SK-N-SH (cell line): ENCODE data around the gene BTN3A1.

ENCODE experiments used
- ELF1 ChIP-seq: IDR thresholded peaks from 2 replicates; pipeline ENCODE4 v1.4.0; 2012
- EZH2phosphoT487 ChIP-seq: fragments of 200-600 bp; sonication (generic); IDR thresholded peaks from 2 replicates; pipeline ENCODE4 v1.6.1; 2017; ENCODE audit warnings: low read depth, mixed run types, mild to moderate bottlenecking, antibody characterized with exemption, moderate library complexity, borderline replicate concordance
- GATA2 ChIP-seq: sonication (generic); formaldehyde crosslinking; IDR thresholded peaks from 2 replicates; pipeline ENCODE4 v1.5.0; 2020; ENCODE audit warnings: mild to moderate bottlenecking, missing genetic modification reagents
- YY1 ChIP-seq: IDR thresholded peaks from 2 replicates; pipeline ENCODE4 v1.4.0; 2012; ENCODE audit warnings: low read depth, mild to moderate bottlenecking
- TF ChIP-seq, protein P1 (sequence below): IDR thresholded peaks from 2 replicates; pipeline ENCODE4 v1.6.1; 2012; ENCODE audit warnings: mild to moderate bottlenecking, low read depth, low read length, moderate library complexity
- TF ChIP-seq, protein P2 (sequence below): fragments of 200-600 bp; sonication (generic); IDR thresholded peaks from 2 replicates; pipeline ENCODE4 v1.6.1; 2017; ENCODE audit warnings: antibody characterized with exemption, mild to moderate bottlenecking, moderate library complexity
- TF ChIP-seq, protein P3 (sequence below): fragments of 150-350 bp; IDR thresholded peaks from 2 replicates; pipeline ENCODE4 v1.6.1; 2017; ENCODE audit warnings: antibody characterized with exemption, low read length, low read depth, borderline replicate concordance

DNA sequence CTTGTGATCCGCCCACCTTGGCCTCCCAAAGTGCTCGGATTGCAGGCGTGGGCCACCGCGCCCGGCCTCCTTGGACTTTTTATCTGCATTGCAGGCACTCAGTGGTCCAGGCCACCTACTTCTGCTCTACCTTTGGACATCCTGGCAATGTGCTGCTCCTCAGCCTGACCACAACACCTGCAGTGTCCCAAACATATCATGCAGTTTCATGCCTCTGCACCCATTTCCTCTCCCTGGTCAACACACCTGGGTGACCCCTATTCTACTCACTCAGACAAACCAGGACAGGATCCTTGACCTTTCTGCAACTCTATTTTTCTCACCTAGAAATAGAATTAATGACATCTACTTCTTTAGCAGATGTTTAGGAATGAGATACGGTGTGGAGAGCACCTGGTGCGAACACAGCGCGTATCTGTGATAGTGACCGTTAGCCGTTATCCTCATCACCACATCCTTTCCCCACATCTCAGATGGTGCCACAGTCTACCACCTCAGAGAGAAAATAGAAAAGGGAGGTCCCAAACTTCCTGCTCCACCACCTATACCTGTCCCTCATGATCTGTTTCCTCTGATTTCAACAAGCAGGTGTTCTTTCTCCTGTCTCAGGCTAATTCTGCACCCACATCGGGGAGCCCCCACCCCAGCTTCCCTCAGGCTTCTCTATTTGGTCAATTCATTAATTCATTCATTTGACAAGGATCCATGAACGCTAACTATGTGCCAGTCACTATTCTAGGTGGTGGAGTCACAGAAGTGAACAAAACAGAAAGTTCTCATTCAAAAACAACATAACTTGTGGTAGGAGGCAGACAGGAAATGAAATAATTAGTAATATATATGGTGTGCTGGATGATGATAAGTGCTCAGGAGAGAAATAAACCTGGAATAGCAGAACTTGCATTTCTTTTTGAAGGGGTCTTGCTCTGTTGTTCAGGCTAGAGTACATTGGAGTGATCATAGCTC is 41.3 kb upstream of the BTN3A1 start:
- TF ChIP-seq, protein P1, sequence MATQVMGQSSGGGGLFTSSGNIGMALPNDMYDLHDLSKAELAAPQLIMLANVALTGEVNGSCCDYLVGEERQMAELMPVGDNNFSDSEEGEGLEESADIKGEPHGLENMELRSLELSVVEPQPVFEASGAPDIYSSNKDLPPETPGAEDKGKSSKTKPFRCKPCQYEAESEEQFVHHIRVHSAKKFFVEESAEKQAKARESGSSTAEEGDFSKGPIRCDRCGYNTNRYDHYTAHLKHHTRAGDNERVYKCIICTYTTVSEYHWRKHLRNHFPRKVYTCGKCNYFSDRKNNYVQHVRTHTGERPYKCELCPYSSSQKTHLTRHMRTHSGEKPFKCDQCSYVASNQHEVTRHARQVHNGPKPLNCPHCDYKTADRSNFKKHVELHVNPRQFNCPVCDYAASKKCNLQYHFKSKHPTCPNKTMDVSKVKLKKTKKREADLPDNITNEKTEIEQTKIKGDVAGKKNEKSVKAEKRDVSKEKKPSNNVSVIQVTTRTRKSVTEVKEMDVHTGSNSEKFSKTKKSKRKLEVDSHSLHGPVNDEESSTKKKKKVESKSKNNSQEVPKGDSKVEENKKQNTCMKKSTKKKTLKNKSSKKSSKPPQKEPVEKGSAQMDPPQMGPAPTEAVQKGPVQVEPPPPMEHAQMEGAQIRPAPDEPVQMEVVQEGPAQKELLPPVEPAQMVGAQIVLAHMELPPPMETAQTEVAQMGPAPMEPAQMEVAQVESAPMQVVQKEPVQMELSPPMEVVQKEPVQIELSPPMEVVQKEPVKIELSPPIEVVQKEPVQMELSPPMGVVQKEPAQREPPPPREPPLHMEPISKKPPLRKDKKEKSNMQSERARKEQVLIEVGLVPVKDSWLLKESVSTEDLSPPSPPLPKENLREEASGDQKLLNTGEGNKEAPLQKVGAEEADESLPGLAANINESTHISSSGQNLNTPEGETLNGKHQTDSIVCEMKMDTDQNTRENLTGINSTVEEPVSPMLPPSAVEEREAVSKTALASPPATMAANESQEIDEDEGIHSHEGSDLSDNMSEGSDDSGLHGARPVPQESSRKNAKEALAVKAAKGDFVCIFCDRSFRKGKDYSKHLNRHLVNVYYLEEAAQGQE: no peak
- TF ChIP-seq, protein P2, sequence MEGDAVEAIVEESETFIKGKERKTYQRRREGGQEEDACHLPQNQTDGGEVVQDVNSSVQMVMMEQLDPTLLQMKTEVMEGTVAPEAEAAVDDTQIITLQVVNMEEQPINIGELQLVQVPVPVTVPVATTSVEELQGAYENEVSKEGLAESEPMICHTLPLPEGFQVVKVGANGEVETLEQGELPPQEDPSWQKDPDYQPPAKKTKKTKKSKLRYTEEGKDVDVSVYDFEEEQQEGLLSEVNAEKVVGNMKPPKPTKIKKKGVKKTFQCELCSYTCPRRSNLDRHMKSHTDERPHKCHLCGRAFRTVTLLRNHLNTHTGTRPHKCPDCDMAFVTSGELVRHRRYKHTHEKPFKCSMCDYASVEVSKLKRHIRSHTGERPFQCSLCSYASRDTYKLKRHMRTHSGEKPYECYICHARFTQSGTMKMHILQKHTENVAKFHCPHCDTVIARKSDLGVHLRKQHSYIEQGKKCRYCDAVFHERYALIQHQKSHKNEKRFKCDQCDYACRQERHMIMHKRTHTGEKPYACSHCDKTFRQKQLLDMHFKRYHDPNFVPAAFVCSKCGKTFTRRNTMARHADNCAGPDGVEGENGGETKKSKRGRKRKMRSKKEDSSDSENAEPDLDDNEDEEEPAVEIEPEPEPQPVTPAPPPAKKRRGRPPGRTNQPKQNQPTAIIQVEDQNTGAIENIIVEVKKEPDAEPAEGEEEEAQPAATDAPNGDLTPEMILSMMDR: no peak
- no peak for TF ChIP-seq ELF1
- TF ChIP-seq, protein P3, sequence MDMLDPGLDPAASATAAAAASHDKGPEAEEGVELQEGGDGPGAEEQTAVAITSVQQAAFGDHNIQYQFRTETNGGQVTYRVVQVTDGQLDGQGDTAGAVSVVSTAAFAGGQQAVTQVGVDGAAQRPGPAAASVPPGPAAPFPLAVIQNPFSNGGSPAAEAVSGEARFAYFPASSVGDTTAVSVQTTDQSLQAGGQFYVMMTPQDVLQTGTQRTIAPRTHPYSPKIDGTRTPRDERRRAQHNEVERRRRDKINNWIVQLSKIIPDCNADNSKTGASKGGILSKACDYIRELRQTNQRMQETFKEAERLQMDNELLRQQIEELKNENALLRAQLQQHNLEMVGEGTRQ: no peak
- TF ChIP-seq GATA2 (CRISPR knock-in tag): no peak
- no peak for TF ChIP-seq EZH2phosphoT487
- no peak for TF ChIP-seq YY1
